ENCODE data around the gene ANO3.
A peak's percentile ranks its signal among the peaks of the same experiment; 100 is the strongest.

Gene ANO3

DNA sequence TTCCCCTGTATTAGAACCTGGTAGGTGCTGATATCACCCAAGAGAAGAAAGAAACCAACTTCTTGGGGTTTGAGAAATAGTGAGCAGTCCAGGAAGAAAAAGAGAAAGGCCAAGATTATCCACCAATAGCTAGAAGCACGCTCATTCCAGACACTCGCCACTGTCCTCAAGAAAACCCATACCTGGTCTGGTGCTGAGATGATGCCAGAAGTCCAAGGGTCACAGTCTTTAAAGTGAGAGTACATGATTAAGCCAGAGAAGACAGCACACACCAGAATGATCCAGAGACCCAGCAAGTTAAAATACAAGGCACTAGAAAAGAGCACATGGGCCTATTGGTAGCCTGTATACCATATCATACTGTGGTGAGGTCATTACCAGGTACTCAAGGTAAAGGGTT, 366.3 kb downstream of the ANO3 start:
- H3K4me3 ChIP-seq (ENCODE audit: low read depth in 1 of 2, low read length in 2 of 2): no peak overlapping the region
- H3K27ac ChIP-seq (ENCODE audit: low read length): no peak overlapping the region
- peaks cover 0 to 5% of the 10 kb centered on the region in 2 donors for H3K4me1 ChIP-seq (ENCODE audit: control insufficient read depth in 1 of 2, insufficient read depth in 2 of 2, low read length in 2 of 2)
- no peaks in the 10 kb centered on the region for H3K36me3 ChIP-seq (ENCODE audit: control insufficient read depth in 1 of 2, insufficient read depth in 2 of 2, low read length in 2 of 2)
- no peaks in the 10 kb centered on the region for H3K9me3 ChIP-seq (ENCODE audit: control insufficient read depth in 1 of 2, low read length in 2 of 2)
- no peaks in the 10 kb centered on the region for H3K27me3 ChIP-seq (ENCODE audit: low read depth, low read length)

DNA sequence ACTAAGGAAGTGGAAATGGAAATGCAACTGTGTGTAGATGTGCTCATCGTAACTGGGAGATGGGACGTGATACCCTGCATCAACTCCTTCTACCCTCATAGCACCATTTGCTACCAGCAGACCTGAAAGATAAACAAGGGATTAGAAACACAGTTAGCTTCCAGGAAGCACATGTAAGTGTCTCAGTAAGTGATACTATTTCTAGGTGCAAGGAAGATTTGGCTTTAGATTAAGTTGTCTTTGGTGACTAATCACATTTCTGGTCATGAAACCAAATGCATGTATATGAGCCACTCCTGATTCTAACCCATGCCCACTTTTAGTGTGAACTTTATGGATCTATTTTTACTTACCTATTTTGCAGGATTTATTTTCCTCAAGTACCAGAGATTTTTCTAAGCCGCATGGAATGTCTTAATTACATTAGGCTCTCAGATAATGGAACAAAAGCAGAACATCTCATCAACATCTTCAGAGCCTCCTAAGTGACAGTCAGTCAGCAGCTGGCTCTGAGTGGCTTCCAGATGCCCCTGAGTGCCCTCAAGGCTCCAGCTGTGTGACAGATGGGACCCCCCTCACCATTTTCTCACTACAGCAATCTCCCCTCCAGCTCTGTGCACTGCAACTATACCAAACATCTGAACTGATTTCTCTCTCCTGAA, 368.8 kb downstream of the ANO3 start:
- Histone ChIP-seq H3K4me1 (ENCODE audit: control insufficient read depth in 1 of 2, insufficient read depth in 2 of 2, low read length in 2 of 2) (peaks cover 0 to 10% of the 10 kb centered on the region in 2 donors), H3K36me3 (ENCODE audit: control insufficient read depth in 1 of 2, insufficient read depth in 2 of 2, low read length in 2 of 2) (no peaks in the 10 kb centered on the region), H3K27ac (ENCODE audit: low read length) (no peak overlapping the region), H3K4me3 (ENCODE audit: low read depth in 1 of 2, low read length in 2 of 2) (no peak overlapping the region), H3K27me3 (ENCODE audit: low read depth, low read length) (no peaks in the 10 kb centered on the region), H3K9me3 (ENCODE audit: control insufficient read depth in 1 of 2, low read length in 2 of 2) (no peaks in the 10 kb centered on the region)

DNA sequence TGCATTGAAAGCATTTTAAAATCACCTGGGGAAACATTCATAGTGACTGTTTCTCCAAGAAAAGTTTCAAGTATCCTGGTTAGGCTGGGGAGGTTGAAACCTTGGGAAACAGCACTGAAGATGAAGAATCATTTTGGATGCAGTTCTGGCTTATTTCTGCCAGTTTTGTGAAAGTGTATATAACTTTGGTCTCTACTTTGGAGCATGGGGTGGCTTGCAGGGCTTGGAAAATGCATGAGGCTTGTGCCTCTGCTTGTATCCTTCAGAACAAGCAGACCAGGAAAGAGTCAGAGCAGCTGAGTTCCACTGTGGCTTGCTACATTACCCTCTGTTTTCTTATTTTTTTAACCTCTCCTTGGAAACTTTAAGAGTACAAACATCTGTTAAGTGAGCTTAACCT, 370.5 kb downstream of the ANO3 start:
- no peaks in the 10 kb centered on the region for H3K36me3 ChIP-seq (ENCODE audit: control insufficient read depth in 1 of 2, insufficient read depth in 2 of 2, low read length in 2 of 2)

DNA sequence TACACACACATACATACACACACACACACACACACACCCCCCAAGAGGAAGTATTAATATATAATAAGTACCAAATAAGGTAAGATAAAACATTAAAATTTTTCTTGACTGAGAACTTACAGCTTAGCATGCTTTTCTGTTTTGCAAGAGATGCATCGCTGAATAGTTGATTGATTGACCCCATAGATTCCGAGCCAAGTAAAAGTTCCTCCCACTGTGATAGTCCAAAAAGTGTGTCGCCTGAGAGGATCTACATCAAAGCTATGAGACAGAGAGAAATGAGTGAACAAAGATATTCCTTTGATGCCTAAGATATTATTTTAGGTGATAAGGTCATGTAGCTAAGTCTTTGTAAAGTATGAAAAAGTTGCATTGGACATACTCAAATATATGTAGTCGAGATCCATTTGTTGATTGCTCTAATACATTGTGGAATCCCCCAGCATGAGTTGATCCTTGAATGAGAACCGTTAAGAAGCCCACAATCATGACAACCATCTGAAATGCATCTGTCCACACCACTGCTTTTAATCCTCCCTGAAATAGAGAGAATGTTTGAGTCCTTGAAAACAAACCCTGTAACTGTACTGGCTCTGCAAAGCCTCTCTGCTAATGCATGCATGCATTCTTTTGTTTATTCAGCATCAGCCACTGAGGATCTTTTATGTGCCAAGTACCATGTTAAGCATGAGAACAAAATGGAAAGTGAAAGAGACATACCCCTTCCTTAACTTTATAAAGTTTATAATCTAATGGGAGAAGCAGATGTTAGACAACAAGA, 371.7 kb downstream of the ANO3 start:
- Histone ChIP-seq H3K4me1 (ENCODE audit: control insufficient read depth in 1 of 2, insufficient read depth in 2 of 2, low read length in 2 of 2) (peaks cover 0 to 10% of the 10 kb centered on the region in 2 donors), H3K27me3 (ENCODE audit: low read depth, low read length) (no peaks in the 10 kb centered on the region), H3K9me3 (ENCODE audit: control insufficient read depth in 1 of 2, low read length in 2 of 2) (no peaks in the 10 kb centered on the region), H3K4me3 (ENCODE audit: low read depth in 1 of 2, low read length in 2 of 2) (no peak overlapping the region), H3K36me3 (ENCODE audit: control insufficient read depth in 1 of 2, insufficient read depth in 2 of 2, low read length in 2 of 2) (no peaks in the 10 kb centered on the region), H3K27ac (ENCODE audit: low read length) (no peak overlapping the region)

More for the DNA sequence above, 370.5 kb downstream of the ANO3 start:
- Histone ChIP-seq H3K4me3 (ENCODE audit: low read depth in 1 of 2, low read length in 2 of 2) (no peak overlapping the region), H3K27me3 (ENCODE audit: low read depth, low read length) (no peaks in the 10 kb centered on the region), H3K27ac (ENCODE audit: low read length) (no peak overlapping the region), H3K9me3 (ENCODE audit: control insufficient read depth in 1 of 2, low read length in 2 of 2) (no peaks in the 10 kb centered on the region), H3K4me1 (ENCODE audit: control insufficient read depth in 1 of 2, insufficient read depth in 2 of 2, low read length in 2 of 2) (peaks cover 0 to 10% of the 10 kb centered on the region in 2 donors)

DNA sequence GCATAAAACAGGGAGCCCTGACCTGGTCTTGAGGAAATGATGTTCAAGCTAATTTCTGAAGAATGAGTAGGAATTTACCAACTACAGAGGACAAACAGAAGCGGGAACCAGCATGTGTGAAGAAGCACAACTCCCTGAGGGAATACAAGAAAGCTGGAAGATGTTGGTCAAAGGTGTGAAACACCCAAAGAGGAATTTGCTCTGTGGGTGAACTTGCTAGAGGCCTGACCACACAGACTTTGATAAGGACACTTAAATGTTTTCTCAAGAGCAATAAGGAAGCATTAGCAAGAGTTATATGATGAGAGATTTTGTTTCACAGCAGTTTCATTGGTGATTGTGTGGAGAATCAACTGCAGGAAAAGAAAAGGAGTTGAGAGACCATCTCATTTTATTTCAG, 372.3 kb downstream of the ANO3 start:
- H3K27me3 ChIP-seq (ENCODE audit: low read depth, low read length): no peaks in the 10 kb centered on the region
- H3K27ac ChIP-seq (ENCODE audit: low read length): no peak overlapping the region
- peaks cover 0 to 10% of the 10 kb centered on the region in 2 donors for H3K4me1 ChIP-seq (ENCODE audit: control insufficient read depth in 1 of 2, insufficient read depth in 2 of 2, low read length in 2 of 2)
- H3K9me3 ChIP-seq (ENCODE audit: control insufficient read depth in 1 of 2, low read length in 2 of 2): no peaks in the 10 kb centered on the region
- no peaks in the 10 kb centered on the region for H3K36me3 ChIP-seq (ENCODE audit: control insufficient read depth in 1 of 2, insufficient read depth in 2 of 2, low read length in 2 of 2)
- no peak overlapping the region for H3K4me3 ChIP-seq (ENCODE audit: low read depth in 1 of 2, low read length in 2 of 2)

DNA sequence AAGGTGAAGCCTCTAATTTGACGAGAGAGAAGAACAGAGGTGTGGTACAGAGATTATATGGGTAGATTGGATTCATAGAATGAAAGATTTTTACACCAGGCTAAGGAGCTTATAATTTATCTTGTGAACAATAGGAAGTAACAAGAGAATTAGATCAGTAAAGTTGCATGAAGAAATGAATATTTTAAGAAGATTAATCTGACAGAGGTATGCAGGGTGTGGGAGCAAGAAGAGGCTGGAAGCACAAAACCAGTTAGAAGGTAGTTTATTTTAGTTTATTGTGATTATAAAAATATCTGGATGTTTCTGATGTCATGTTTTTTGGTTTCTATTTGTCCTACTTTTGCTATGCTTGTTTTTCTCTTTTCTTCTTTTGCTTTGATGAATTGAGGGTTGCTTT, 374.3 kb downstream of the ANO3 start:
- no peaks in the 10 kb centered on the region for H3K9me3 ChIP-seq (ENCODE audit: control insufficient read depth in 1 of 2, low read length in 2 of 2)
- H3K36me3 ChIP-seq (ENCODE audit: control insufficient read depth in 1 of 2, insufficient read depth in 2 of 2, low read length in 2 of 2): no peaks in the 10 kb centered on the region
- no peaks in the 10 kb centered on the region for H3K27me3 ChIP-seq (ENCODE audit: low read depth, low read length)
- H3K4me1 ChIP-seq (ENCODE audit: control insufficient read depth in 1 of 2, insufficient read depth in 2 of 2, low read length in 2 of 2): peaks cover 0 to 10% of the 10 kb centered on the region in 2 donors
- no peak overlapping the region for H3K27ac ChIP-seq (ENCODE audit: low read length)
- no peak overlapping the region for H3K4me3 ChIP-seq (ENCODE audit: low read depth in 1 of 2, low read length in 2 of 2)

DNA sequence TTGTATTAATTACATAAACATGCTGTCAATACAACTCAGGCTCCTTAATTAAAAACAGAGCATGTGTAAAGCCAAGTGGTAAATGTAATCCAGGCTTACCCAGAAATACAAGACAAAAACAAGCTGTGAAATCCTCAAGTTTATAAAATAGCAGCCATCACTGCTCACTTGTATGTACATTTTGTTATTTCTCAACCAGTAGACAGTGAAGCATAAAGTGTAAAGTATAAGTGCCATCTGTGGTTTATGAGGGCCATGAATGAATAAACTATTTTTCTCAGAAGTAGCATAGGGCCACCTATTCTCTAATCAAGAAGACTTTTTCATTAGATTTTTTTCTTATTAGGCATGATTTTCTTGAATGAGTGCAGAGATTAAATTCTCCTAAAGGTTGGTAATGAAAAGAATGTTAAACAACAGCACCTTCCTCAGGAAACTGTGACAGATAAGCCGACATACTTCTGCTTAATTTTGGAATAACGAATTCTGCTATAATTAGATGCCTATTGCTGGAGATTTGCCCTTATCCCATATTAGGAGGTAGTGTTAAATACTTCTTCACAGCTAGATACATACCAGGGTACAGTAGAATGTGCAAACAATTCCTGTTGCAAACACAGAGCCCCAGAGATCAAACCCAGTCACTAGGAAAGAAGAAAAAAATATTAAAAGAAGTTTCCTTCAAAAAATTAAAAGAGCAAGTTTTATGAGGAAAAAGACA, 377.0 kb downstream of the ANO3 start:
- Histone ChIP-seq H3K36me3 (ENCODE audit: control insufficient read depth in 1 of 2, insufficient read depth in 2 of 2, low read length in 2 of 2) (no peaks in the 10 kb centered on the region), H3K9me3 (ENCODE audit: control insufficient read depth in 1 of 2, low read length in 2 of 2) (no peaks in the 10 kb centered on the region), H3K4me3 (ENCODE audit: low read depth in 1 of 2, low read length in 2 of 2) (no peak overlapping the region), H3K27me3 (ENCODE audit: low read depth, low read length) (no peaks in the 10 kb centered on the region), H3K27ac (ENCODE audit: low read length) (peak overlapping the region; percentile 35), H3K4me1 (ENCODE audit: control insufficient read depth in 1 of 2, insufficient read depth in 2 of 2, low read length in 2 of 2) (no peaks in the 10 kb centered on the region)

DNA sequence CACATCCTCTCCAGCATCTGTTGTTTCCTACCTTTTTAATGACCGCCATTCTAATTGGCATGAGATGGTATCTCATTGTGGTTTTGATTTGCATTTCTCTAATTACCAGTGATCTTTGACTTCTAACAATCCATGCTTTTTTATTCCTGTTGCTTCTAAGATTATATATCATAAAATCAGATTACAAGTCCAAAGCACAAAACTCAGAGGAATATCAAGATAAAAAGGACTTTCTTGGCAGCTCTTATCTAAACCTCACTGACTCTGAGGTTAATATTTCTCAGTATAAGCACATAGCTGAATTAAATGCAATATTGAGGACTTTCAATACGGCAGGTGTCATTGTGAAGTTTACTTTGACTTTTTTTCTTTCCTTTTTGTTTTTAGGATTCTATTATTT, 378.6 kb downstream of the ANO3 start:
- Histone ChIP-seq H3K27me3 (ENCODE audit: low read depth, low read length) (no peaks in the 10 kb centered on the region), H3K4me1 (ENCODE audit: control insufficient read depth in 1 of 2, insufficient read depth in 2 of 2, low read length in 2 of 2) (no peaks in the 10 kb centered on the region), H3K27ac (ENCODE audit: low read length) (no peak overlapping the region), H3K4me3 (ENCODE audit: low read depth in 1 of 2, low read length in 2 of 2) (no peak overlapping the region), H3K36me3 (ENCODE audit: control insufficient read depth in 1 of 2, insufficient read depth in 2 of 2, low read length in 2 of 2) (no peaks in the 10 kb centered on the region), H3K9me3 (ENCODE audit: control insufficient read depth in 1 of 2, low read length in 2 of 2) (no peaks in the 10 kb centered on the region)

DNA sequence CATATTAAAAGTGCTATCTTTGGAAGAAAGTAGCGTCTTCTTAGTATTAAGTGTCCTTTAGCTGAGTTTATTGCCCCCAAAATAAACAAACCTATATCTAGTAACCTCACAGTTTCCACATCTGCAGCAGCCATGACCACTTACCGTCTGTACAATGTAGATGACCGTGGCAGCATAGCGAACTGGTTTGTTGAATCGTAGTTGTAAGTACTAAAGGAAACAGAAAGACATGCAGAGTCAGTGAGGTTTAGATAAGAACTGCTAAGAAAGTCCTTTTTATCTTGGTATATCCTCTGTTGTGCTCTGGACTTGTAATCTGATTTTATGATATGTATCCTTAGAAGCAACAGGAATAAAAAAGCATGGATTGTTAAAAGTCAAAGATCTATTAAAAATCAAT, 380.6 kb downstream of the ANO3 start:
- H3K9me3 ChIP-seq (ENCODE audit: control insufficient read depth in 1 of 2, low read length in 2 of 2): no peaks in the 10 kb centered on the region
- H3K27ac ChIP-seq (ENCODE audit: low read length): no peak overlapping the region
- no peak overlapping the region for H3K4me3 ChIP-seq (ENCODE audit: low read depth in 1 of 2, low read length in 2 of 2)
- no peaks in the 10 kb centered on the region for H3K36me3 ChIP-seq (ENCODE audit: control insufficient read depth in 1 of 2, insufficient read depth in 2 of 2, low read length in 2 of 2)
- no peaks in the 10 kb centered on the region for H3K4me1 ChIP-seq (ENCODE audit: control insufficient read depth in 1 of 2, insufficient read depth in 2 of 2, low read length in 2 of 2)
- H3K27me3 ChIP-seq (ENCODE audit: low read depth, low read length): no peaks in the 10 kb centered on the region
